HPDE6-E6E7 (cell line): ENCODE measurements around the gene PARP8.
"Not testable (repeated sequence)": the region's sequence is repeated elsewhere in the genome, so short reads cannot be mapped to it uniquely, and the experiment has no call there.

Experiments
- DNase-seq: peaks from one replicate; pipeline ENCODE4 v3.0.0; 2011; ENCODE audit warnings: missing footprints; ENCODE audit errors: extremely low spot score

Gene PARP8

GRCh38 chr5:50684721-50685120, 18.3 kb downstream of the PARP8 start:
- DNase-seq = no peak

- no peak for DNase-seq
Measured at GRCh38 chr5:50687548-50687947, 21.1 kb downstream of the PARP8 start.

- no peak for DNase-seq
Measured at GRCh38 chr5:50691399-50692016, 25.1 kb downstream of the PARP8 start.

GRCh38 chr5:50694027-50694590, 27.7 kb downstream of the PARP8 start:
- DNase-seq = no peak

- DNase-seq = not testable (repeated sequence)
Measured at GRCh38 chr5:50694626-50695025, 28.2 kb downstream of the PARP8 start.

GRCh38 chr5:50697739-50698138, 31.3 kb downstream of the PARP8 start:
- no peak for DNase-seq

- no peak for DNase-seq
Measured at GRCh38 chr5:50699737-50700136, 33.3 kb downstream of the PARP8 start.

- no peak for DNase-seq
Measured at GRCh38 chr5:50700706-50701105, 34.3 kb downstream of the PARP8 start.

- no peak for DNase-seq
Measured at GRCh38 chr5:50702615-50703366, 36.4 kb downstream of the PARP8 start.

- no peak for DNase-seq
Measured at GRCh38 chr5:50703367-50703666, 36.9 kb downstream of the PARP8 start.

GRCh38 chr5:50704730-50705129, 38.3 kb downstream of the PARP8 start:
- DNase-seq = no peak

GRCh38 chr5:50709471-50709870, 43.0 kb downstream of the PARP8 start:
- no peak for DNase-seq

GRCh38 chr5:50710838-50711237, 44.4 kb downstream of the PARP8 start:
- DNase-seq = no peak

- peak; percentile 13 for DNase-seq
Measured at GRCh38 chr5:50711280-50711679, 44.8 kb downstream of the PARP8 start.

- DNase-seq = no peak
Measured at GRCh38 chr5:50712479-50712878, 46.0 kb downstream of the PARP8 start.

- DNase-seq = no peak
Measured at GRCh38 chr5:50715001-50715400, 48.6 kb downstream of the PARP8 start.

GRCh38 chr5:50716134-50716533, 49.7 kb downstream of the PARP8 start:
- no peak for DNase-seq

GRCh38 chr5:50717651-50718050, 51.2 kb downstream of the PARP8 start:
- no peak for DNase-seq

- DNase-seq = no peak
Measured at GRCh38 chr5:50720061-50720710, 53.7 kb downstream of the PARP8 start.

GRCh38 chr5:50722223-50722622, 55.8 kb downstream of the PARP8 start:
- DNase-seq = no peak

GRCh38 chr5:50724262-50724661, 57.8 kb downstream of the PARP8 start:
- DNase-seq = no peak

- no peak for DNase-seq
Measured at GRCh38 chr5:50725800-50726474, 59.5 kb downstream of the PARP8 start.
